K562 (cell line): Measurements from ENCODE around the gene KAT7. TPM values are rescaled to one million over a fixed set of nuclear protein-coding genes. Genes with fewer than 3 reads are reported as not detected.

Experiments used
- AFF4 ChIP-seq: sonication (generic); formaldehyde crosslinking; IDR thresholded peaks from 2 replicates; pipeline ENCODE4 v1.8.0; 2023; ENCODE audit warnings: mild to moderate bottlenecking, missing genetic modification reagents
- E2F3 ChIP-seq: fragments of 250-450 bp; sonication (Bioruptor Pico); IDR thresholded peaks from 2 replicates; pipeline ENCODE4 v1.4.0; 2020; ENCODE audit warnings: mild to moderate bottlenecking
- GABPB1 ChIP-seq: sonication (generic); formaldehyde crosslinking; IDR thresholded peaks from 2 replicates; pipeline ENCODE4 v1.8.0; 2022; ENCODE audit warnings: mild to moderate bottlenecking, missing genetic modification reagents
- KAT7 ChIP-seq: sonication (generic); formaldehyde crosslinking; IDR thresholded peaks from 2 replicates; pipeline ENCODE4 v1.8.0; 2022; ENCODE audit warnings: missing genetic modification reagents, mild to moderate bottlenecking, borderline replicate concordance
- KDM4B ChIP-seq, 2 experiments: fragments of 450-650 bp in 1 of 2; sonication (generic) in 1 of 2; IDR thresholded peaks; 2 replicates each; pipeline ENCODE4 v1.6.1; 2016 to 2017; ENCODE audit warnings: borderline replicate concordance in 2 of 2, antibody characterized with exemption in 1 of 2, low read depth in 1 of 2, mild to moderate bottlenecking in 1 of 2
- REST ChIP-seq, 2 experiments: fragments of 450-650 bp; formaldehyde crosslinking in 1 of 2; IDR thresholded peaks; 2 replicates each; pipeline versions ENCODE4 v1.4.0 to v1.6.1; 2014 to 2020; ENCODE audit warnings: mild to moderate bottlenecking in 2 of 2, borderline replicate concordance in 1 of 2, low read depth in 1 of 2
- RFX1 ChIP-seq: fragments of 450-650 bp; IDR thresholded peaks from 2 replicates; pipeline ENCODE4 v1.6.1; 2016; ENCODE audit warnings: mild to moderate bottlenecking, moderate library complexity
- USF2 ChIP-seq: sonication (generic); formaldehyde crosslinking; IDR thresholded peaks from 2 replicates; pipeline ENCODE4 v1.5.0; 2020; ENCODE audit warnings: missing genetic modification reagents
- ZNF217 ChIP-seq: sonication (generic); formaldehyde crosslinking; IDR thresholded peaks from 2 replicates; pipeline ENCODE4 v1.8.0; 2022; ENCODE audit warnings: mild to moderate bottlenecking, missing genetic modification reagents
- ZNF316 ChIP-seq: fragments of 450-650 bp; IDR thresholded peaks from 2 replicates; pipeline ENCODE4 v1.6.1; 2016
- polyA plus RNA-seq, 8 experiments: library from polyadenylated mRNA; depleted of rRNA in 4 of 8; stranded (reverse) in 5 of 8; unstranded in 3 of 8; fragments of >200 nt; fragmentation: Nextera tagmentation in 2 of 8; fragmentation: Illumina TruSeq in 1 of 8; extraction: Ambion mirVana in 2 of 8; extraction: Trizol in 1 of 8; gene quantifications; 2 replicates each; pipeline versions ENCODE4 v1.2.1 to v1.2.3, GENCODE V29; 2011 to 2014; ENCODE audit warnings: inconsistent platforms in 1 of 8, missing spikeins in 1 of 8
- total RNA-seq, 7 experiments: library from RNA; depleted of rRNA in 6 of 7; stranded (reverse); fragments of >200 nt in 6 of 7; fragmentation: Illumina TruSeq in 2 of 7; extraction: Trizol in 2 of 7; gene quantifications; 2 replicates each; pipeline versions ENCODE4 v1.2.1 to v1.2.3, GENCODE V29; 2011 to 2021; ENCODE audit warnings: low replicate concordance in 1 of 7
- TF ChIP-seq, protein P1 (sequence below): sonication (generic); formaldehyde crosslinking; IDR thresholded peaks from 2 replicates; pipeline ENCODE4 v1.8.1; 2023; ENCODE audit warnings: mild to moderate bottlenecking, missing genetic modification reagents, moderate library complexity

Gene KAT7
- total and polyA plus RNA-seq, 9 of the 15 experiments (the other 6 are each of a cell fraction or from before 2014, with no cell fraction given), result 10.8 to 57.3 (median 34.8) TPM

- TF ChIP-seq, protein P1, sequence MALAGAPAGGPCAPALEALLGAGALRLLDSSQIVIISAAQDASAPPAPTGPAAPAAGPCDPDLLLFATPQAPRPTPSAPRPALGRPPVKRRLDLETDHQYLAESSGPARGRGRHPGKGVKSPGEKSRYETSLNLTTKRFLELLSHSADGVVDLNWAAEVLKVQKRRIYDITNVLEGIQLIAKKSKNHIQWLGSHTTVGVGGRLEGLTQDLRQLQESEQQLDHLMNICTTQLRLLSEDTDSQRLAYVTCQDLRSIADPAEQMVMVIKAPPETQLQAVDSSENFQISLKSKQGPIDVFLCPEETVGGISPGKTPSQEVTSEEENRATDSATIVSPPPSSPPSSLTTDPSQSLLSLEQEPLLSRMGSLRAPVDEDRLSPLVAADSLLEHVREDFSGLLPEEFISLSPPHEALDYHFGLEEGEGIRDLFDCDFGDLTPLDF (CRISPR knock-in tag), result 0 out of 2 replicates have a peak, but pooled peaks have one; percentile 42
- TF ChIP-seq E2F3 (CRISPR knock-in tag) (0 out of 2 replicates have a peak, but pooled peaks have one; percentile 82), KAT7 (CRISPR knock-in tag) (peak; percentile 71; the same call in 1 of the 2 replicates), USF2 (CRISPR knock-in tag) (peak; percentile 95), GABPB1 (peak; percentile 95), ZNF217 (CRISPR knock-in tag) (no peak), REST (IDR thresholded peaks at IDR 0.05; ENCODE audit: borderline replicate concordance) (no peak), REST (CRISPR knock-in tag; IDR thresholded peaks at IDR 0.05; ENCODE audit: low read depth) (0 out of 2 replicates have a peak, but pooled peaks have one; percentile 62), AFF4 (CRISPR knock-in tag) (peak; percentile 24; the same call in 1 of the 2 replicates), KDM4B (IDR thresholded peaks at IDR 0.05; ENCODE audit: borderline replicate concordance in 2 of 2, low read depth in 1 of 2) (0 out of 4 replicates have a peak, but pooled peaks of 1 of the 2 experiments have one; percentile 33), RFX1 (no peak), ZNF316 (peak; percentile 48; the same call in 1 of the 2 replicates)
These were observed at the start of gene KAT7 (continued) for GRCh38 chr17:49788478-49789242.
